Stomach (tissue), 4 donors: Measurements from ENCODE around the gene OSBPL1A.

Experiments used
- CTCF ChIP-seq, 7 experiments: fragments of 450-650 bp in 4 of 7; fragments of 200-600 bp in 3 of 7; sonication (generic) in 3 of 7; IDR thresholded peaks; one replicate each; pipeline ENCODE4 v1.5.1; 2016 to 2019; ENCODE audit warnings: antibody characterized with exemption in 7 of 7, control low read depth in 2 of 7, mild to moderate bottlenecking in 1 of 7
- EP300 ChIP-seq: sonication (generic); formaldehyde crosslinking; IDR thresholded peaks from one replicate; pipeline ENCODE4 v1.6.1; 2017; ENCODE audit warnings: antibody characterized with exemption

DNA sequence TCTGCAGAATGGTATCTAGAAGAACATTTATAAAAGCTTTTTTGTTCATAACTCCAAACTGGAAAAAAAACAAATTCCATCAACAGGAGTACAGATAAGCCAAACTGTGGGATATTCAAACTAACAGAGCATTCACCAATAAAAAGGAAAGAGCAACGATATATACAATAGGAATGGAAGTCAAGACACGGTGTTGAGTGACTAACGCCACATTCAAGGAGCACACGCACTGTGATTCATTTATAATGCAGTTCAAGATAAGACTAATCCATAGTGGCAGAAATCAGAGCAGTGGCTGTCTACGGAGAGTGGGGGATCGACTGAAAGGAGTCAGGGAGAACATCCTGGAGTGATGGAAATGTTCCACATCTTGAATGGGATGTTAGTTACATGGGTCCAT is 188.1 kb downstream of the OSBPL1A start:
- no peak for TF ChIP-seq CTCF (IDR thresholded peaks at IDR 0.05)
- no peak for TF ChIP-seq EP300
